HG03442 (cell line): ENCODE results near the gene STPG4.
"Not testable (repeated sequence)": the region's sequence is repeated elsewhere in the genome, so short reads cannot be mapped to it uniquely, and the experiment has no call there.

Experiments used
- ATAC-seq: cut with Tn5 transposase; IDR thresholded peaks from one replicate; pipeline ENCODE4 v1.9.1; 2021; ENCODE audit warnings: mild to moderate bottlenecking, moderate library complexity; ENCODE audit not compliant: unreplicated experiment

Gene STPG4

GRCh38 chr2:47155091-47155876 is at the start of gene STPG4:
Gene STPG4 (minus strand): TSS chr2:47155308. CDS start chr2:47155251, 57 bp downstream.
- ATAC-seq = no peak

- no peak for ATAC-seq
Observed at GRCh38 chr2:47204691-47205090, 49.6 kb upstream of the STPG4 start.

GRCh38 chr2:47203995-47204394 is 48.9 kb upstream of the STPG4 start:
- ATAC-seq = no peak

GRCh38 chr2:47201224-47201623 is 46.1 kb upstream of the STPG4 start:
- ATAC-seq = no peak

GRCh38 chr2:47198985-47199451 is 43.9 kb upstream of the STPG4 start:
- no peak for ATAC-seq

- ATAC-seq = no peak
Observed at GRCh38 chr2:47196499-47196898, 41.4 kb upstream of the STPG4 start.

GRCh38 chr2:47196046-47196445 is 40.9 kb upstream of the STPG4 start:
- ATAC-seq = no peak

GRCh38 chr2:47195148-47195547 is 40.0 kb upstream of the STPG4 start:
- ATAC-seq = no peak

- no peak for ATAC-seq
Observed at GRCh38 chr2:47194410-47194809, 39.3 kb upstream of the STPG4 start.

GRCh38 chr2:47193607-47194006 is 38.5 kb upstream of the STPG4 start:
- no peak for ATAC-seq

GRCh38 chr2:47190188-47190881 is 35.2 kb upstream of the STPG4 start:
- no peak for ATAC-seq

GRCh38 chr2:47189635-47190034 is 34.5 kb upstream of the STPG4 start:
- no peak for ATAC-seq

- ATAC-seq = no peak
Observed at GRCh38 chr2:47187069-47187468, 32.0 kb upstream of the STPG4 start.

GRCh38 chr2:47186351-47186750 is 31.2 kb upstream of the STPG4 start:
- ATAC-seq = no peak

GRCh38 chr2:47185098-47185497 is 30.0 kb upstream of the STPG4 start:
- ATAC-seq = not testable (repeated sequence)

- ATAC-seq = no peak
Observed at GRCh38 chr2:47181176-47181575, 26.1 kb upstream of the STPG4 start.

GRCh38 chr2:47180531-47180930 is 25.4 kb upstream of the STPG4 start:
- no peak for ATAC-seq

GRCh38 chr2:47179388-47179787 is 24.3 kb upstream of the STPG4 start:
- no peak for ATAC-seq

- ATAC-seq = no peak
Observed at GRCh38 chr2:47178341-47178740, 23.2 kb upstream of the STPG4 start.

GRCh38 chr2:47177043-47177565 is 22.0 kb upstream of the STPG4 start:
- peak; percentile 6 for ATAC-seq

GRCh38 chr2:47174733-47175361 is 19.7 kb upstream of the STPG4 start:
- no peak for ATAC-seq
